ENCODE data around the gene PCID2.

The PCID2 gene

DNA sequence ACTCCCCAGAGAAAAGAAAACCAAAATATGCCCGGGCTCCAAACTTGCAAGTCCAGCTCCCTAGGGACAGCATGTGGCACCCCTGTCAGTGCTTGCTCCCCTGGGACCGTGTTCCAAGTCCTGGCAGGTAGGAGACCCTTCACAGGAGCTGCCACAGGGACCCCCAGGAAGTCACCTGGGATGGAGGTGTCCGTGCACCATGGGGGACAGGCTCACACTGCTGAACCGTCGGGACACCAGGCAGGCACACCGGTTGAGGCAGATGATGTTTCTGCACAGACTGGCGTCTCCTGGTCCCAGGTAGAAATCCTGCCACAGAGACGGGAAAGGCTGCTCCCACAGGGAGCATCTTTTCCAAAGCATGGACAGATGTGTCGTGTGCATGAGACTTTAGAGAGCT, 61.7 kb downstream of the PCID2 start:
- TF ChIP-seq, protein P1, sequence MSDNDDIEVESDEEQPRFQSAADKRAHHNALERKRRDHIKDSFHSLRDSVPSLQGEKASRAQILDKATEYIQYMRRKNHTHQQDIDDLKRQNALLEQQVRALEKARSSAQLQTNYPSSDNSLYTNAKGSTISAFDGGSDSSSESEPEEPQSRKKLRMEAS (IDR thresholded peaks at IDR 0.05; ENCODE audit: low read depth, low read length), result no peak
- TF ChIP-seq MYC (IDR thresholded peaks at IDR 0.05; ENCODE audit: low read depth, low read length) (no peak), POLR2A (IDR thresholded peaks at IDR 0.05; ENCODE audit: extremely low read depth, insufficient read length) (no peak)
- TF ChIP-seq, protein P2, sequence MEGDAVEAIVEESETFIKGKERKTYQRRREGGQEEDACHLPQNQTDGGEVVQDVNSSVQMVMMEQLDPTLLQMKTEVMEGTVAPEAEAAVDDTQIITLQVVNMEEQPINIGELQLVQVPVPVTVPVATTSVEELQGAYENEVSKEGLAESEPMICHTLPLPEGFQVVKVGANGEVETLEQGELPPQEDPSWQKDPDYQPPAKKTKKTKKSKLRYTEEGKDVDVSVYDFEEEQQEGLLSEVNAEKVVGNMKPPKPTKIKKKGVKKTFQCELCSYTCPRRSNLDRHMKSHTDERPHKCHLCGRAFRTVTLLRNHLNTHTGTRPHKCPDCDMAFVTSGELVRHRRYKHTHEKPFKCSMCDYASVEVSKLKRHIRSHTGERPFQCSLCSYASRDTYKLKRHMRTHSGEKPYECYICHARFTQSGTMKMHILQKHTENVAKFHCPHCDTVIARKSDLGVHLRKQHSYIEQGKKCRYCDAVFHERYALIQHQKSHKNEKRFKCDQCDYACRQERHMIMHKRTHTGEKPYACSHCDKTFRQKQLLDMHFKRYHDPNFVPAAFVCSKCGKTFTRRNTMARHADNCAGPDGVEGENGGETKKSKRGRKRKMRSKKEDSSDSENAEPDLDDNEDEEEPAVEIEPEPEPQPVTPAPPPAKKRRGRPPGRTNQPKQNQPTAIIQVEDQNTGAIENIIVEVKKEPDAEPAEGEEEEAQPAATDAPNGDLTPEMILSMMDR (IDR thresholded peaks at IDR 0.05; ENCODE audit: low read depth, low read length), result no peak
- H3K4me3 ChIP-seq (ENCODE audit: low read depth, low read length), result no peak overlapping the region
- DNase-seq (ENCODE audit: low read depth), result no peak

DNA sequence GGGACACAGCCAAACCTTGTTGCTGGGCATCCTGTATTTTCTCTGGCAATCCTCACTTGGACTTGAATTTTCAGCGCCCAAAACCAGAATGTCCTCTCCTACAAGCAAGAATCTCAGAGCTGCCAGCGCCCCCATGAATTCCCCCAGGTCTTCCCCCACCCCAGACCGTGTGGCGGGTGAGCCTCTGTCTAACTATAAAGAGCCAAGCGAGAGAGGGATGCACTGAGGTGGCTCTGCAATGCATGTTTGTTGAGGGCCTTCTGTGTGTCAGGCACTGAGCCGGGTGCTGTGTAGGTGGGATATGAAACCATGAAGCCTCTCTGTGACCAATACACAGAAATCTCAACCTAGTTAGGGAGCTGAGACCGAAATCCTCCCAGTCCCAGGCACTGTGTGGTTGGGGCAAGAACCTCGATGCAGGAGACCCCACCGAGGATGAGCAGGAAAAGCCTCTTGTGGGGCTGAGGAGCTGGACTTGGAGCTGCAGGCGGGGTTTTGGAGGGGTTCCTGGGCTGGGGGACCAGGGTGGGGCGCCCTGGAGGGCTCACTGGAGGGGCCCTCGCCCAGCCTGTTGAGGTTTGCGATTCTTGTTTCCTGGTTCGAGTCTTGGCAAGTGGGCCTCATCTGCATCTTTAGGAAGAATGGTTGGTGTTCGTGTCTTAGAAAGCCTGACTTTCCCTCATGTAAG, 62.4 kb downstream of the PCID2 start:
- H3K4me3 ChIP-seq (ENCODE audit: low read depth, low read length), result no peak overlapping the region
- DNase-seq (ENCODE audit: low read depth), result no peak
- TF ChIP-seq, protein P1 (IDR thresholded peaks at IDR 0.05; ENCODE audit: low read depth, low read length), result no peak
- TF ChIP-seq, protein P2 (IDR thresholded peaks at IDR 0.05; ENCODE audit: low read depth, low read length), result no peak
- TF ChIP-seq MYC (IDR thresholded peaks at IDR 0.05; ENCODE audit: low read depth, low read length), result no peak
- no peak for TF ChIP-seq POLR2A (IDR thresholded peaks at IDR 0.05; ENCODE audit: extremely low read depth, insufficient read length)

DNA sequence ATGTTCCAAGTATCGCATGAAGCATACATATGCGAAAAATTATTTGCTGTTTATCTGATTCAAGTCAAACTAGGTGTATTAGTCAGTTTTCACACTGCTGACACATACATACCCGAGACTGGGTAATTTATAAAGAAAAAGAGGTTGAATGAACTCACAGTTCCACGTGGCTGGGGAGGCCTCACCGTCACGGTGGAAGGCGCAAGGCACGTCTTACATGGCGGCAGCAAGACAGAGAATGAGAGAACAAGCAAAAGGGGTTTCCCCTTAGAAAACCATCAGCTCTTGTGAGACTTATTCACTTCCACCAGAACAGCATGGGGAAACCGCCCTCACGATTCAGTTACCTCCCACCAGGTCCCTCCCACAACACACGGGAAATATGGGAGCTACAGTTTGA, 63.0 kb downstream of the PCID2 start:
- H3K4me3 ChIP-seq (ENCODE audit: low read depth, low read length), result no peak overlapping the region
- no peak for TF ChIP-seq MYC (IDR thresholded peaks at IDR 0.05; ENCODE audit: low read depth, low read length)
- TF ChIP-seq POLR2A (IDR thresholded peaks at IDR 0.05; ENCODE audit: extremely low read depth, insufficient read length), result no peak
- TF ChIP-seq, protein P1 (IDR thresholded peaks at IDR 0.05; ENCODE audit: low read depth, low read length), result no peak
- TF ChIP-seq, protein P2 (IDR thresholded peaks at IDR 0.05; ENCODE audit: low read depth, low read length), result no peak
- no peak for DNase-seq (ENCODE audit: low read depth)

DNA sequence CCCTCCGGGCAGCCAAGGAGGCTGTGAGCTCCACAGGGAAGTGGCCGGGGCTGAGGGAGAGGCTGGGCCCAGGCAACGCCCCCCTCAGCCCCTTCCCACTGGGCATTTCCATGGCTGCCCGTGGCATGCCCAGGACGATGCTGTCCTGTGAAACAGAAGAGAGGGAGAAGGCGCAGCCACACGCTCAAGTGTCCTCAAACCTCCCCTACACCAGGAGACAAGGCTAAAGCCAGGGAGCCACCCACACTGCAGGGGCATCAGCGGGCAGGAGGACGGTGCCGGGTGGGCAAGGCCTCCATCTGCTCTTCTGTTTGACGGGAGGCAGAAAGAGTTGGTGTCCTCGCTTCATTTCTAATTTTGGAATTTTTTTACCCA, 64.2 kb downstream of the PCID2 start:
- TF ChIP-seq, protein P2 (IDR thresholded peaks at IDR 0.05; ENCODE audit: low read depth, low read length), result no peak
- TF ChIP-seq, protein P1 (IDR thresholded peaks at IDR 0.05; ENCODE audit: low read depth, low read length), result no peak
- TF ChIP-seq MYC (IDR thresholded peaks at IDR 0.05; ENCODE audit: low read depth, low read length), result no peak
- no peak for TF ChIP-seq POLR2A (IDR thresholded peaks at IDR 0.05; ENCODE audit: extremely low read depth, insufficient read length)
- no peak for DNase-seq (ENCODE audit: low read depth)
- no peak overlapping the region for H3K4me3 ChIP-seq (ENCODE audit: low read depth, low read length)

DNA sequence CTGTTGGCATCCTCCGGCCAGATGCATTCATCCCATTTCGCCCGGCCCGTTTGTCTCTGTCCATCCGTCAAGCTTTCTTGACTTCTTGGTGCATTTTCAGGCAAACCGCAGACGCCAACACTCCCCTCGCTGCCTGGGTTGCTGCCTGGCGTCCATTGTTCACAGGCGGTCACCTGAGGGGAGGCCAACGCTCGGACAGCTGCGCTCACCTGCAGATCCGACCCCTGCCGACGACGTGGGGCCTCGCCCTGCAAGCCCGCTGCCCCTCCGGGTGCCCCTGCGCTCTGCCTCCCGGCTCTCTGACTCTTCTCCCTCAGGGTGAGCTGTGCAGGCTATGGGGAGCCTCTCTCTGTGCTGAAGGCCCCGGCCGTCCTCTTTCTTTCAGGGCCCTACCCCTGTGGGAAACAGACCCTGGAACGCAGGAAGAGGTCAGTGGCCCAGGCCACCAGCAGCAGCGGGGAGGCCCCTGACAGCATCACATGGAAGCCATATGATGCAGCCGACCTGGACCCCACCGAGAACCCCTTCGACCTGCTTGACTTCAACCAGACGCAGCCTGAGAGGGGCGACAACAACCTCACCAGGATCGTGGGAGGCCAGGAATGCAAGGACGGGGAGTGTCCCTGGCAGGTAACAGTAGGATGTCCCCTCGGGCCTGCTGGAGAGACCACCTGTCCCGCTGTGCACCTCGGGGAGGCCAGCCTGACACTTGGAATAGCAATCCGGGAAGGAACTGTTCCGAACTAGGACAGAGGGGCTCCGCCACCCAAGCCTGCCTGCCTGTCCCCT, 64.8 kb downstream of the PCID2 start:
- DNase-seq (ENCODE audit: low read depth), result no peak
- no peak overlapping the region for H3K4me3 ChIP-seq (ENCODE audit: low read depth, low read length)
- TF ChIP-seq POLR2A (IDR thresholded peaks at IDR 0.05; ENCODE audit: extremely low read depth, insufficient read length) (no peak), MYC (IDR thresholded peaks at IDR 0.05; ENCODE audit: low read depth, low read length) (no peak)
- TF ChIP-seq, protein P1 (IDR thresholded peaks at IDR 0.05; ENCODE audit: low read depth, low read length), result no peak
- TF ChIP-seq, protein P2 (IDR thresholded peaks at IDR 0.05; ENCODE audit: low read depth, low read length), result no peak
